GM19324 (cell line): ENCODE data around the gene CFDP1.
"Not testable (repeated sequence)": the region's sequence is repeated elsewhere in the genome, so short reads cannot be mapped to it uniquely, and the experiment has no call there.

Experiments
- ATAC-seq: cut with Tn5 transposase; IDR thresholded peaks from one replicate; pipeline ENCODE4 v1.9.1; 2021; ENCODE audit warnings: mild to moderate bottlenecking, moderate library complexity; ENCODE audit not compliant: unreplicated experiment, low FRiP score

The CFDP1 gene

DNA sequence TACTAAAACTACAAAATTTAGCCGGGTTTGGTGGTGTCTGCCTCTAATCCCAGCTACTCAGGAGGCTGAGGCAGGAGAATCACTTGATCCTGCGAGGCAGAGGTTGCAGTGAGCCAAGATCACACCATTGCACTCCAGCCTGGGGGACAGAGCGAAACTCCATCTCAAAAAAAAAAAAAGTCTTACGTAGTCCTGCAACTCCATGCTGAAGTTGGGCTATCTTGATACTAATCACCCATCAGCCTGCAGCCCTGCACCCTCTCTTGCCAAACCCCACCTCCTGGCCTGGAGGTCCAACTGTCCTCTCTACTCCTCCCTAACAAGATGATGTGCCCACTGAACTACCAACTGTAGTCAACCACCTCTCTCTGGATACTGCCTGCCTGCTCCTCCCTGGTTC lies 26.4 kb upstream of the CFDP1 start:
- no peak for ATAC-seq

DNA sequence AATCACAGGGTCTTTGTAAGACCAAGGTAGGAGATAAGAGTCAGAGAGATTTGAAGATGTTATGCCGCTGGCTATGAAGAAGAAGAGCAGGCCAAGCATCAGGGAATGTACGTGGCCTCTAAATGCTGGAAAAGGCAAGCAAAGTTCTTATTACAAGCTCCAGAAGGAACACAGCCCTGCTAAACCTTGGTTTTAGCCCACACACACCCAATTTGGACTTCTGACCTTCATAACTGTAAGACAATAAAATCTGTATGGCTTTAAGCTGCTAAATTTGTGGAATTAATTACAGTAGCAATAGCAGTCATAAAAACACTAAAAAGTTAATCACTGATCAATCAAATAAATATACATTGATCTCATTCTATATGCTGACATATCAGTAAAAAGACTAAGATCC lies 25.1 kb upstream of the CFDP1 start:
- no peak for ATAC-seq

DNA sequence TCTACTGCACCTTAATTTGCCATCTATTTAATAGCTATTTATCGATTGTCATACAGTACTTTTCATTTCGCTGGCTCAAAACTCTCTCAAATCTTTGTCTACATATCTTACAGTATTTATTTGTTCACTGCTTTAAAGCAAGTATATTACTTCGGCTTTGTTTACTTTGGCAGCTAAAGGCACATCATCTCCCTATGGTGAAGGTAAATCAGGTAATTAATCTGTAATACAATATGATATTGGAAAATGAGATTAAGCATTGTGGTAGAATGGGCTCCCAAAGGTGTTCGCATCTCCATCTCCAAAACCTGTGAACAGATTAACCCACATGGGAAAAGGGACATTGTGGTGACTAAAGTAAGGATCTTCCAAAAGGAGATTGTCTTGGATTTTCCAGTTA lies 24.7 kb upstream of the CFDP1 start:
- ATAC-seq: no peak

DNA sequence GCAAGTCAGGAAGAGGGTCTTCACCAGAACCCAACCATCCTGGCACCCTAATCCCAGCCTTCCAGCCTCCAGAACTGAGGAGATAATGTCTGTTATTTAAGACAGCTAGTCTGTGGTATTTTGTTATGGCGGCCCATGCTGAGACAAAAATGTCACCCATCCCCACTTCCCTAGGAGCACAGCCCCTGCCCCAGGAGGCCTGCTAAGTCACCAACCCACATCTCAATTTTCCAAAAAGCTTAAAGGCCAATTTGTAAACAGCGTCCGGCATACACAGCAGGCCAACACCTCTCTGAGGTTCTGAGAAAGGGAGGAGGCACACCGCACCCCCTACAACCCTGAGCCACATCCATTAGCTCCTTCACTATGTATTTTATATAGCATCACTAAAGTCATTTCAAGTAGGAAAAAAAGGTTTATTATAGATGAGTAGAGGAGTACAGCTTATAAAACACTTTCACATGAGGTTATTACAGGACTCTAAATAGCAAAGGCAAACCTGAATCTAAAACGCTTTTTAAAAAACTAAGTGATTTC lies 24.2 kb upstream of the CFDP1 start:
- no peak for ATAC-seq

- no peak for ATAC-seq
These were observed 23.7 kb upstream of the CFDP1 start for GRCh38 chr16:75456971-75457370.

DNA sequence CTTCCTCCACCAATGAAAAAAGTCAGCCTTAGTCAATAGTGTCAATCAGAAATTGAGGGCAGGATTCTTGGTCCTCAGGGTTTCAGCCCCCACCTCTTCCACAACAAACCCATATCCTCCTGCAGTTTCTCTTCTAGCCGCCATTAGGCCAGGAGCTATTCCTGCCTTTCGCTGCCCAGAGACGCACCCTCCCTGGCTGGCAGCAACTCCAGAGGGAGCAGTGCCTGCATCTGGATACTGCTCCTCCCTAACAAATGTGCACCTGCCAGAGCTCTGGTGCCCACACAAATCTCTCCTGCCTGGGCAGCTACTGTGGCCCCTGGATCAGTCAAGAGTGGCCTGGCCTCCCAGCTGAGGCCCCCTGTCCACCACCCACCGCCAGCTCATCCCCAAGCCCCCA lies 23.2 kb upstream of the CFDP1 start:
- ATAC-seq: not testable (repeated sequence)

- ATAC-seq: no peak
These were observed 22.4 kb upstream of the CFDP1 start for GRCh38 chr16:75455677-75456076.

DNA sequence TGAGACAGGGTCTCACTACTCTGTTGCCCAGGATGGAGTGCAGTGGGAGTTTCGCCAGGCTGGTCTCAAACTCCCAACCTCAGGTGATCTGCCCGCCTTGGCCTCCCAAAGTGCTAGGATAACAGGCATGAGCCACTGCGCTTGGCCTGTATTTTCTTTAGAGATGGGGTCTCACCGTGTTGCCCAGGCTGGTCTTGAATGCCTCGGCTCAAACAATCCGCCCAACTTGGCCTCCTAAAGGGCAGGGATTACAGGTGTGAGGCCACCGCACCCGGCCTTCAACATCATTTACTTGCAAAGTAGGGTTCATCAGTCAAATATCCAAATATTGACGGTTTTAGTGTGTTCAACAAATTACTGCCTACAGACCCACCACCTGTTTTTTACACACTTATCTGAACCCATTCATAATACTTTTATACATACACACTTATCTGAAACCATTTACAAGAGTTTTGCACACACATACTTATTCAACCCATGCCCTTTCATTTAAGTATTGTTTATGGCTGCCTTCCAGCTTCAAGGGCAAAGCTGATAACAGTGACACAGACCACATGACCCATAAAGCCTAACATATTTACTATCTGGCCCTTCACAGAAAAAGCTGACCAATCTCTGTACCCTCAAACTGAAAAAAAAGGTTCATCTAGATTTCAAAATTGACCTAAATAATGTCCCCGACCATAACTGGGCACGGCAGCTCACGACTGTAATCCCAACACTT lies 19.3 kb upstream of the CFDP1 start:
- no peak for ATAC-seq

GRCh38 chr16:75446416-75446815 lies 13.1 kb upstream of the CFDP1 start:
- no peak for ATAC-seq

DNA sequence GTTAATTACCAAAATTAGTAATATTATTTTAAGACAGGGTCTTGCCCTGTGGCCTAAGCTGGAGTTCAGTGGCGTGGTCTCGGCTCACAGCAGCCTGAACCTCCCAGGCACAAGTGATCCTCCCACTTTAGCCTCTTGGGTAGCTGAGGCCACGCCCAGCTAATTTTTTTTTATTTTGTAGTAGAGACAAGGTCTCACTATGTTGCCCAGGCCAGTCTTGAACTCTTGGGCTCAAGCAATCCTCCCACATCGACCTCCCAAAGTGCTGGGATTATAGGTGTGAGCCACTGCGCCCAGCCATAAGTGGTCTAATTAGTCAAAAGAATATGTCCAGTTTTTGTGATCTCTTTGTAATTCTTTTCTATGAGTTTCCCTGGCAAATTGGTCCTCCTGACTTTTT lies 12.0 kb upstream of the CFDP1 start:
- no peak for ATAC-seq

DNA sequence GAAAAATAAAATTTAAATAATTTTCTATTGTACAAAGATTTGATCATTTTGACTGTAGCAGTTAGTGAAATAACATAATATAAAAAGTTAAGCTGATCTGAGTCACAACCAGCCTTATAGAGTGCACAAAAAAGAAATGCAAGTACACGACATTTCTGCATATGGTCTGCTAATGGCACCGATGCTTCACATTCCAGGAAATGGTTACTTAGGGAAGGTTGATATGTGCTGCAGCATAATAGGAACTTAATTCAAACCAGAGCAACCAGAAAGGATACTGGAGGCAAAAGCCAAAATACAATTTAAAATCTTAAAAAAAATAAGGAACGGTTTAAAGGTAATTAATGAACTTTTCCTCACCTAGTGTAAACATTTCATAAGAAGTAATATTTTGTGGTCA lies 10.0 kb upstream of the CFDP1 start:
- ATAC-seq: no peak

DNA sequence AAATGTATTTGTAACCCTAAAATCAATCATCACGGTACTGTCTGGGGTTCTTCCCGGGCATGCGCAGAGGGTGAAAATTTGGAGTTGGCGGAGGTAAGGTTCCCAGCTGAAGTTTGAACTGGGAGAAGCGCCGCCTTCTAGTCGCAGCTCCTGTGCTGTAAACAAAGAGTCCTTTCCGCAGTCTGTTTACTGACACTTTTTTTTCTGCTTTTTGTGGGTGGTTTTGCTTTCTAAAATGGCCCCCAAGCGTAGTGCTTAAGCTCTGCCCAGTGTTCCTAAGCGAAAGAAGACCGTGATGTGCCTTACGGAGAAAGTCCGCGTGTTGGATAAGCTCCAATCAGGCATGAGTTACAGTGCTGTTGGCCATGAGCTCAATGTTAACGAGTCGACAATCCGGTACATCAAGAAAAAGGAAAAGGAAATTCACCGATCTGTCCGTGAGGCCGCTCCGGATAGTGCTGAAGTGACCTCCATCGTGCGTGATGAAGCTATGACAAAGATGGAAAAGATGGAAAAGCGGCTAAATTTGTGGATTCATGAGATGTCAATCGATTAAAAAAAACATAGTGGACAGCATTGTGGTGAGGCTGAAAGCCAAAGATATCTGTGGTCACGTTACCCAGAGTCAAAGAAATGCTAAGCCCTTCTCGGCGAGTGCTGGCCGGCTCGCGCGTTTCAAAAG lies 570 bp upstream of the CFDP1 start:
- peak; percentile 78 for ATAC-seq

GRCh38 chr16:75429621-75430403 lies 3.5 kb downstream of the CFDP1 start:
- no peak for ATAC-seq

- ATAC-seq: not testable (repeated sequence)
These were observed 6.8 kb downstream of the CFDP1 start for GRCh38 chr16:75426524-75426923.

DNA sequence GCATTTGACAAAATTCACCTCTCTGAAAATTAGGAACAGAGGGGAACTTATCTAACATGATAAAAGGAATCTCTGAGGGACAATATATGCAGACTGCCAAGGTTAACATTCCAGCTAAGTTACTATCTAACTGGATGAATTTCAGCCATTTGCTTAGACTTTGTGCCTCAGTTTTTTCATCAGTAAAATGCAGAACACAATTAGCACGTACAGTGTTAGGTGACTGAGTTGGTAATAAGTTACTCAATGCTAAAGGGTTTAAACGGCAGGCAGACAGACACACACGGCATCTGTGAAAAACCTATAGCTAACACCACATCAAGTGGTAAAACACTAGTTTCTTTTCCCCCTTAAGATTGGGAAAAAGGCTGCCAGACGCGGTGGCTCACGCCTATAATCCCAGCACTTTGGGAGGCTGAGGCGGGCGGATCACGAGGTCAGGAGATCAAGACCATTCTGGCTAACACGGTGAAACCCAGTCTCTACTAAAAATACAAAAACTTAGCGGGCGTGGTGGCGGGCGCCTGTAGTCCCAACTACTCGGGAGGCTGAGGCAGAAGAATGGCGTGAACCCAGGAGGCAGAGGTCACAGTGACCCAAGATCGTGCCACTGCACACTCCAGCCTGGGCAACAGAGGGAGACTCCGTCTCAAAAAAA lies 9.1 kb downstream of the CFDP1 start:
- not testable (repeated sequence) for ATAC-seq

- ATAC-seq: no peak
These were observed 9.6 kb downstream of the CFDP1 start for GRCh38 chr16:75423723-75424104.

GRCh38 chr16:75421820-75422126 lies 11.5 kb downstream of the CFDP1 start:
- ATAC-seq: no peak

DNA sequence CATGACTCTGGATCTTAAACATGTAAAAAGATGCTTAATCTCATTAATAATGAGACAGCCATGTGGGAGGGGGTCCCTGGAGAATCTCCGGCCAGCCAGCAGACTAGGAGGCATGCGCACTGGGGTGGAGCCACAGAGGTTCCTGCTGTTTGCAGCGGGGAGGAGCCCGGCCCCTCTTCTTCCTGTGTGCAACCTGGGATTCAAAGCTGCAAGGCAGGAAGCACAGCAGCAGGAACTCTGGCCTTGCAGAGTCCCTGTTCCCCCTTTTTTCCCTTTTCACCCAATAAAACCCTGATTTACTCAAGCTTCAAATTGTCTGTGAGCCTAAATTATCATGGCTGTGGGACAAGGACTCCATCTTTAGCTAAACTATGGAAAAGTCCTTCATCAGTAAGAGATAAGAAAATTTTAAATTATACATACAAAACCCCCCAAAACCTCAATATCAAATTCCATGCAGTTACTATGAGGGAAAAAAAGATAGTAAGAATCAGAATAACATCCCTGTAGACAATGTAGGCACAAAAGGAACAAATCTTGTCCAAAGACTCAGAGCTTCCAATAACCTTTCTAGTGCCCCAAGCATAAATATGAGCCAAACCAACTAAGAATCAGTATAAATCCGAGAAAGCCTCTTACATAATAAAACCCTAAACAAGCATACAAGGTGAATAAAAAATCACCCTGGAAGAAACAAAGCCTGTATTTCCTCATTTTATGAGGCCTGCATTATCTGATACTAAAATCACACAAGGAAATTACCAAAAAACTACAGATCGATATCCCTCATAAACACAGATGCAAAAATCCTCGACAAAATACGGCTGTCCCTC lies 12.1 kb downstream of the CFDP1 start:
- no peak for ATAC-seq

GRCh38 chr16:75416904-75417565 lies 16.3 kb downstream of the CFDP1 start:
- ATAC-seq: no peak
